ENCODE results near the gene TENT4B. TPM values are rescaled to one million over a fixed set of nuclear protein-coding genes. Genes with fewer than 3 reads are reported as not detected.
A peak's percentile ranks its signal among the peaks of the same experiment; 100 is the strongest.

TENT4B gene
- total RNA-seq, 1 experiment from 2014 or later = 13.0 TPM

DNA sequence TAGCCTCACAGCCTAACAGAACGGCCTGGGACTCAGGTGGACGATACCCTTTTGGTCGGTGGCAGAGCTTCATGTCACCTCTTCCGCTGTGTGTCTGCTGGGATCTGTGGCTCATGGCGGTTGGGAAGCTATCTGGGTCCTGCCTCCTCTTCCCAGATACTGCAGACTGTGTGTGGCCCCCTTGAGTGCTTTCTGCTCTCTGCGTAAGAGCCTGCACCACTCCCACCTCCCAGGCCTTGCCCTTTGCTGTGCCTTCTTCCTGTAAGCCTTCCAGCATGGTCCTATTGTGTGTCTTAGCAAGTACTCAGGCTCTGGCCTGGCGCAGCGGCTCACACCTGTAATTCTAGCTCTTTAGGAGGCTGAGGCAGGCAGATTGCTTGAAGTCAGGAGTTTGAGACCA, 95.7 kb downstream of the TENT4B start:
- peaks cover 6% of the 10 kb centered on the region for H3K27me3 ChIP-seq (ENCODE audit: insufficient read depth, low read length)
- TF ChIP-seq, protein P1, sequence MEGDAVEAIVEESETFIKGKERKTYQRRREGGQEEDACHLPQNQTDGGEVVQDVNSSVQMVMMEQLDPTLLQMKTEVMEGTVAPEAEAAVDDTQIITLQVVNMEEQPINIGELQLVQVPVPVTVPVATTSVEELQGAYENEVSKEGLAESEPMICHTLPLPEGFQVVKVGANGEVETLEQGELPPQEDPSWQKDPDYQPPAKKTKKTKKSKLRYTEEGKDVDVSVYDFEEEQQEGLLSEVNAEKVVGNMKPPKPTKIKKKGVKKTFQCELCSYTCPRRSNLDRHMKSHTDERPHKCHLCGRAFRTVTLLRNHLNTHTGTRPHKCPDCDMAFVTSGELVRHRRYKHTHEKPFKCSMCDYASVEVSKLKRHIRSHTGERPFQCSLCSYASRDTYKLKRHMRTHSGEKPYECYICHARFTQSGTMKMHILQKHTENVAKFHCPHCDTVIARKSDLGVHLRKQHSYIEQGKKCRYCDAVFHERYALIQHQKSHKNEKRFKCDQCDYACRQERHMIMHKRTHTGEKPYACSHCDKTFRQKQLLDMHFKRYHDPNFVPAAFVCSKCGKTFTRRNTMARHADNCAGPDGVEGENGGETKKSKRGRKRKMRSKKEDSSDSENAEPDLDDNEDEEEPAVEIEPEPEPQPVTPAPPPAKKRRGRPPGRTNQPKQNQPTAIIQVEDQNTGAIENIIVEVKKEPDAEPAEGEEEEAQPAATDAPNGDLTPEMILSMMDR (conservative IDR thresholded peaks at IDR 0.05) = no peak
- no peak overlapping the region for H3K27ac Mint-ChIP-seq
- H4K5ac ChIP-seq (ENCODE audit: insufficient read length, low read depth, low read length) = no peak overlapping the region
- H4K8ac ChIP-seq (replicated peaks; ENCODE audit: insufficient read length, low read depth, low read length) = no peak overlapping the region
- no peak overlapping the region for H3K23ac ChIP-seq (ENCODE audit: insufficient read length, low read depth, low read length)
- H2BK120ac ChIP-seq (ENCODE audit: low read depth, low read length, poor library complexity, severe bottlenecking) = no peak overlapping the region
- no peak overlapping the region for H2BK20ac ChIP-seq (ENCODE audit: low read depth, low read length, poor library complexity, severe bottlenecking)
- peaks cover 28% of the 10 kb centered on the region for H3K27me3 Mint-ChIP-seq (ENCODE audit: low read depth)
- H3K56ac ChIP-seq (ENCODE audit: insufficient read length, low read depth, low read length) = no peak overlapping the region
- H3K4me2 ChIP-seq (ENCODE audit: insufficient read depth, insufficient read length, low read length) = no peak overlapping the region
- no peaks in the 10 kb centered on the region for H3K79me1 ChIP-seq (ENCODE audit: insufficient read depth, low read depth, low read length, poor library complexity, severe bottlenecking)
- H3K18ac ChIP-seq (ENCODE audit: insufficient read length, low read depth, low read length) = no peak overlapping the region
- H3K14ac ChIP-seq (ENCODE audit: insufficient read depth, low read length) = no peak overlapping the region
- WGBS (ENCODE audit: extremely low coverage, insufficient read length, low lambda C conversion rate) = no CpG with 5 or more reads among the region's 8 CpGs
- H3K4me3 Mint-ChIP-seq = peak overlapping the region in 1 of 2 experiments; percentile 16; a peak in 1 of 5 replicates
- no peaks in the 10 kb centered on the region for H3K4me1 ChIP-seq (ENCODE audit: insufficient read depth, low read length)
- no peaks in the 10 kb centered on the region for H3K79me2 ChIP-seq (ENCODE audit: insufficient read depth, low read length)
- no peak for DNase-seq
- peaks cover 23 to 45% of the 10 kb centered on the region in 2 experiments for H3K4me1 Mint-ChIP-seq
- no peaks in the 10 kb centered on the region for H4K20me1 ChIP-seq (ENCODE audit: control insufficient read depth, insufficient read depth, insufficient read length)
- no peak overlapping the region for H2BK12ac ChIP-seq (ENCODE audit: insufficient read length, low read depth, low read length)
- no peaks in the 10 kb centered on the region for H3K9me3 ChIP-seq (ENCODE audit: control insufficient read depth, low read depth, low read length)
- no peak overlapping the region for H2BK15ac ChIP-seq (ENCODE audit: low read depth, low read length)
- H4K91ac ChIP-seq (ENCODE audit: insufficient read length, low read depth, low read length) = no peak overlapping the region
- H3K36me3 Mint-ChIP-seq (ENCODE audit: insufficient read depth in 1 of 3, low read depth in 3 of 3) = no peaks in the 10 kb centered on the region
- no peak overlapping the region for H3T11ph ChIP-seq (ENCODE audit: low read length)
- no peak overlapping the region for H2AK5ac ChIP-seq (ENCODE audit: insufficient read length, low read length)
- no peak overlapping the region for H3K27ac ChIP-seq (ENCODE audit: insufficient read length, low read depth, low read length)
- H2AFZ ChIP-seq (ENCODE audit: low read length) = no peak overlapping the region
- H3K9me3 Mint-ChIP-seq = no peaks in the 10 kb centered on the region
- H3K23me2 ChIP-seq (ENCODE audit: insufficient read length, low read depth, low read length, poor library complexity, severe bottlenecking) = peaks cover 5% of the 10 kb centered on the region
- H3K4ac ChIP-seq (ENCODE audit: low read depth, low read length) = no peak overlapping the region
- no peak overlapping the region for H2BK5ac ChIP-seq (ENCODE audit: insufficient read length, low read length)
- no peak overlapping the region for H3K9ac ChIP-seq (ENCODE audit: extremely low read depth, insufficient read length, low read length)
